Activated T-helper 2 cell treated with anti-CD3 and anti-CD28 coated beads, Interferon-gamma antibody, Interleukin-2, Interleukin-4, amounts not matched to agents 10 μg/mL and 5 μg/mL and 100 μg/mL, durations not matched to agents 14 hours and 24 hours and 36 hours (primary cell): Measurements from ENCODE around the gene RASA3. TPM values are rescaled to one million over a fixed set of nuclear protein-coding genes. Genes with fewer than 3 reads are reported as not detected.
"Not testable (repeated sequence)": the region's sequence is repeated elsewhere in the genome, so short reads cannot be mapped to it uniquely, and the experiment has no call there.

Experiments
- DNase-seq: peaks from one replicate; pipeline ENCODE4 v3.0.0; 2021; ENCODE audit warnings: low spot score
- H3K27ac Mint-ChIP-seq: one replicate; pipeline ENCODE4 v1.8.0; 2021; ENCODE audit warnings: mixed read lengths
- H3K27me3 Mint-ChIP-seq: one replicate; pipeline ENCODE4 v1.8.0; 2021; ENCODE audit warnings: low read depth, mixed read lengths
- H3K36me3 Mint-ChIP-seq: one replicate; pipeline ENCODE4 v1.8.0; 2021; ENCODE audit warnings: low read depth, mixed read lengths
- H3K4me1 Mint-ChIP-seq: one replicate; pipeline ENCODE4 v1.8.0; 2021; ENCODE audit warnings: low read depth, mixed read lengths
- H3K4me3 Mint-ChIP-seq: one replicate; pipeline ENCODE4 v1.8.0; 2021; ENCODE audit warnings: low read depth, mild to moderate bottlenecking, moderate library complexity, mixed read lengths
- H3K9me3 Mint-ChIP-seq: one replicate; pipeline ENCODE4 v1.8.0; 2021; ENCODE audit warnings: mixed read lengths
- intact Hi-C: fragments of 100-400 bp; cut with micrococcal nuclease; formaldehyde crosslinking; loops from one replicate; pipeline ENCODE4 v1.15.1; 2023
- total RNA-seq: library from RNA; stranded (reverse); gene quantifications from 2 replicates; pipeline ENCODE4 v1.2.3, GENCODE V29; 2022

The RASA3 gene
- total RNA-seq, 1 donor from 2014 or later: 13.9 TPM

DNA sequence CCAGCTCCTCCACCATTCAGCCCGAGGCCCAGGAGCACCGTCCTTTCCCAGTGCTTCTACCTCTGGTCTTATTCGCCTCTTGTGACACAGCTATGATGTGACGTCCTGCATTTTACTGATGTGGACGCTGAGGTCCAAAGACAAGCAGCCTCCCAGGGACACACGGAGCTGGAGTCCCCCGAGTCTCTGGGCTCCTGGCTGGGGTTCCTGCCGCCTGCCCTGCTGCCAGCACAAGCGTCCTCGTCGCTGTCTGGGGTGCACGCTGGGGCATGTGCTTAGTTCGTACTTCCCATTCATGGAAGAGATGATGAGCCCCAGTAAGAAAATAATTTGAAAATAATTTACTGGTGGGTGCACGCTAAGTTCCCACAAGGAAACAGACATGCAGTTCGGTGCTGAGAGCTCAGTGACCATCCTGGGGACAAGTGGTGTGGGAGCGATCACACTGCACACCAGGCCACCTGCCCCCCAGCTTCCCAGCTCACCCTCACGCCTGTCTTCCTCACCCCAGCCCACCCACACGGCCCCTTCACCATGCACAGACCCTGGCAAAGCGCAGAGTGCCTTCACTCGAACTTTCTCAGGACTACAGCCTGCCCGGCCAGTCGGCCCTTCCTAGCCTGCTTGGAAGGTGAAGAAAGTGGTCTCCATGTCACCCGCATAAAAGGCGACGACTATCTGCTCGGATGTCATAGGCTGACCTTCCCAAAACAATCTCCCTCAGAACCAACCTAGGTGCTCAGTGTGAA lies 32.4 kb upstream of the RASA3 start:
- Mint-ChIP-seq H3K27ac (no peak overlapping the region), H3K4me3 (no peak overlapping the region), H3K36me3 (no peaks in the 10 kb centered on the region), H3K4me1 (peaks cover 18% of the 10 kb centered on the region), H3K27me3 (peaks cover 24% of the 10 kb centered on the region), H3K9me3 (no peaks in the 10 kb centered on the region)
- intact Hi-C loops: no loop called here
- no peak for DNase-seq

DNA sequence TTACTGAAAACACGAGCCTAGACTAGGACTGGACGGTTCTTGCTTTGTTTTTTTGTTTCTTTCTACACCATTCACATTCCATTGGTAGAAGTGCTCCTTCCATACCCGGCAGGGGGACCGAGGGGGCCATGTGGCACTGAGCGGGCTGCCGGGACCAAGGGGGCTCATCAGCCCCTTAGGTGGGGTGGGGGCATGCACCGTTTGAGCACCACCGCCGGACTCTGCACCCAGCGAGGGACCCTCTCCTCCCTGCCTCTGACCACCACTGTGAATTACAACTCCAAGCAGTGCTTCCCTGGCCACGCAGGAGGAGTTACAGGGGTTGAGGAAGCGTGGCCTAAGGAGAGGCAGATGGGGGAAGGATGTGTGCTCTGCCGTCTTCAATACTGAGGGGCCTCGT lies 31.6 kb upstream of the RASA3 start:
- peaks cover 18% of the 10 kb centered on the region for H3K4me1 Mint-ChIP-seq
- DNase-seq: no peak
- H3K36me3 Mint-ChIP-seq: no peaks in the 10 kb centered on the region
- intact Hi-C loops: no loop called here
- peaks cover 30% of the 10 kb centered on the region for H3K27me3 Mint-ChIP-seq
- no peak overlapping the region for H3K4me3 Mint-ChIP-seq
- no peak overlapping the region for H3K27ac Mint-ChIP-seq
- H3K9me3 Mint-ChIP-seq: no peaks in the 10 kb centered on the region

DNA sequence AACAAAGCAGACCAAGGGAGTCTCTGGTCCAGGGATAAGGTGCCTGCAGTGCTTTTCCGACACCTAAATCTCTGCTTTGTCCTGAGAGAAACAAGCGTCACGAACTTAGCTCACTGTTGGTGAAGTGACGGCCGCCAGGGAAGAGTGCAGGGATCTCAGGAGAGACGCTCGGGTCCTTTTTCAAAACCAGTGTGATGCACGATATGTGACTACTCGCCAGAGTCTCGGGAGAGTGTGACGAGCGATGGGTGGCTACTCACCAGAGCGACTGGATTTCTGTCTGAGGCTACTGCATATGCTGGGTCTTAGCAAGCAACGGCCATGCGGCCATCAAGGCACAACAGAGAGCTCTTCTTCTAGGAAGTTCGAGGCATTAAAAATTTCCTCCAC lies 30.1 kb upstream of the RASA3 start:
- peaks cover 24% of the 10 kb centered on the region for H3K4me1 Mint-ChIP-seq
- DNase-seq: no peak
- intact Hi-C loops: no loop called here
- H3K27me3 Mint-ChIP-seq: peaks cover 33% of the 10 kb centered on the region
- H3K4me3 Mint-ChIP-seq: no peak overlapping the region
- H3K27ac Mint-ChIP-seq: no peak overlapping the region
- no peaks in the 10 kb centered on the region for H3K36me3 Mint-ChIP-seq
- H3K9me3 Mint-ChIP-seq: no peaks in the 10 kb centered on the region

DNA sequence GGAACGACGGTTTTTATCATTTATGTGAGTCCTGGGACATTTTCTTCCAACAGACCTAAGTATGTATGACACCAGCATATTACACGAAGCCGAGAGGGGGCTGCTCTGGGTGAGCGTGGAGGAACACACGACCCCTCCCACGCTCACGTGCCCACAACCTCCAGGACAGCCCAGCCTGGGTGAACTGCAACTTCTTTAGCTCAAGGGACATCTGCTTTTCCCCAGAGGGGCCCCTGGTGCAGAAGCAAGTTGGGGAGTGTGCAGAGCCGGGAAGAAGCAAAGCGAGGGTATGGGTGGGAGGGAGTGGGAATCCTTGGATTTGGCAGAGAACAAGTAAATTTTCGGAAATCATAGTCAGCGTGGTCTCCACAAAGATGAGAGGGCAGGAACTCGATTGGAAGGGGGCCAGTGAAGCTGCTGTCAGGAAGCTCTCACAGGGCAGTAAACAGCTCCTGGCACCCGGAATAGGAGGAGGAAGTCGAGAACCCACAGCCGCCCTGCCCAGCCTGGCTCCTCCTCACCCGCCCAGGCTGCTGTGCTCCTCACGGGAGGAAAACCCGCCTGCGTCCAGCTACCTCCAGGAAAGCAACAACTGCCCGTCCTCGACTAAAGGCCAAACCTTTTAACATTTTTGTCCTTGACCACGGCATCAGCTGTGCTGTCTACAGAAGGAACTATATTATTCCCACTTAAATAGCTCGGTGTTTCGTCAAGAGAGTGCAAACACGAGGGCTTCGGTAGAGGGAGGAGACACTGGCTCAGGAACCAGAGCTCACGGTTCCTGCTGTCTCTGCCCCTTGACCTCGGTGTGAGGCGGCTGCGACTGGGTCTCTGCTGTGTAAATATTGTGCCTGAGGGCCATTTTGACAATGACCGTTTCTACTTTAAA lies 29.5 kb upstream of the RASA3 start:
- H3K4me1 Mint-ChIP-seq: peaks cover 28% of the 10 kb centered on the region
- no peak overlapping the region for H3K27ac Mint-ChIP-seq
- H3K9me3 Mint-ChIP-seq: no peaks in the 10 kb centered on the region
- no peak for DNase-seq
- H3K36me3 Mint-ChIP-seq: no peaks in the 10 kb centered on the region
- H3K4me3 Mint-ChIP-seq: no peak overlapping the region
- intact Hi-C loops: no loop called here
- peaks cover 31% of the 10 kb centered on the region for H3K27me3 Mint-ChIP-seq

DNA sequence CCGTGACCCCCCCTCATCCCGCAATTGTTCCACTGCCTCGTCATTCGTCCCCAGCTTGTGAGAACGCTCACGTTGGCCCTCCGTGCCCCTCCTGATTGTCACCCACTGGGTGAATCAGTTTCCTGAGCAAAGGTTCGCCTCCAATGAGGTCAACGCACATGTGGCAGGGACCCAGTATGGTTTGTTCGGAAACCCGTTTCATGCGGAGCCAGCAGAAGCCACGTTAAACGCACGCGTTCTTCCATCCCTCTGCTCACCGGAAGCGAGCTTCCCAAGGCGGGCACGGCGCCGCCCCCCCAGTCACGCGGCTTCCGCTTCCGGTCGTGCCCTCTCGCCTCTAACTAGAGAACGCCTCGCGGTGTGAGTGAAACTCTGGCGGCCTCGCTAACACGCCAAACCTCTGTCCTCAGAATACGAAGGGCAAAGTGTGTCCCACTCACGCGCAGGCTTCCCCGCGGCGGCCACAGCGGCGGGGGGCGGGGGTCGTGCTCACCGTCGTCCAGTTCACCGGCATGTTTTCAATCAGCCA lies 28.7 kb upstream of the RASA3 start:
- no peaks in the 10 kb centered on the region for H3K9me3 Mint-ChIP-seq
- peaks cover 31% of the 10 kb centered on the region for H3K27me3 Mint-ChIP-seq
- no peak overlapping the region for H3K27ac Mint-ChIP-seq
- intact Hi-C loops: no loop called here
- no peak for DNase-seq
- no peaks in the 10 kb centered on the region for H3K36me3 Mint-ChIP-seq
- H3K4me3 Mint-ChIP-seq: no peak overlapping the region
- peaks cover 32% of the 10 kb centered on the region for H3K4me1 Mint-ChIP-seq

DNA sequence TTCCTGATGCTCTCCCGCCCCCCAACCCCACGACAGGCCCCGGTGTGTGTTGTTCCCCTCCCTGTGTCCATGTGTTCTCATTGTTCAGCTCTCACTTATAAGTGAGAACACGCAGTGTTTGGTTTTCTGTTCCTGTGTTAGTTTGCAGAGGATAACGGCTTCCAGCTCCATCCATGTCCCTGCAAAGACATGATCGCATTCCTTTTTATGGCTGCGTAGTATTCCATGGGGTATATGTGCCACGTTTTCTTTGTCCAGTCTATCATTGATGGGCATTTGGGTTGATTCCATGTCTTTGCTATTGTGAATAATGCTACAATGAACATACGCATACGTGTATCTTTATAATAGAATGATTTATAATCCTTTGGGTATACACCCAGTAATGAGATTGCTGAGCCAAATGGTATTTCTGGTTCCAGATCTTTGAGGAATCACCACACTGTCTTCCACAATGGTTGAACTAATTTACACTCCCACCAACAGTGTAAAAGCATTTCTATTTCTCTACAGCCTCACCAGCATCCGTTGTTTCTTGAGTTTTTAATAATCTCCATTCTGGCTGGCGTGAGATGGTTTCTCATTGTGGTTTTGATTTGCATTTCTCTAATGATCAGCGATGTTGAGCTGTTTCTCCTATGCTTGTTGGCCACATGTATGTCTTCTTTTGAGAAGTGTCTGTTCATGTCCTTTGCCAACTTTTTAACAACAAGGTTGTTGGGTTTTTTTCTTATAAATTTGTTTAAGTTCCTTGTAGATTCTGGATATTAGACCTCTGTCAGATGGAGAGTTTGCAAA lies 26.6 kb upstream of the RASA3 start:
- H3K4me1 Mint-ChIP-seq: peaks cover 38% of the 10 kb centered on the region
- H3K27me3 Mint-ChIP-seq: peaks cover 31% of the 10 kb centered on the region
- H3K9me3 Mint-ChIP-seq, DNase-seq, intact Hi-C loops, H3K27ac Mint-ChIP-seq, H3K36me3 Mint-ChIP-seq, H3K4me3 Mint-ChIP-seq: not testable (repeated sequence)

DNA sequence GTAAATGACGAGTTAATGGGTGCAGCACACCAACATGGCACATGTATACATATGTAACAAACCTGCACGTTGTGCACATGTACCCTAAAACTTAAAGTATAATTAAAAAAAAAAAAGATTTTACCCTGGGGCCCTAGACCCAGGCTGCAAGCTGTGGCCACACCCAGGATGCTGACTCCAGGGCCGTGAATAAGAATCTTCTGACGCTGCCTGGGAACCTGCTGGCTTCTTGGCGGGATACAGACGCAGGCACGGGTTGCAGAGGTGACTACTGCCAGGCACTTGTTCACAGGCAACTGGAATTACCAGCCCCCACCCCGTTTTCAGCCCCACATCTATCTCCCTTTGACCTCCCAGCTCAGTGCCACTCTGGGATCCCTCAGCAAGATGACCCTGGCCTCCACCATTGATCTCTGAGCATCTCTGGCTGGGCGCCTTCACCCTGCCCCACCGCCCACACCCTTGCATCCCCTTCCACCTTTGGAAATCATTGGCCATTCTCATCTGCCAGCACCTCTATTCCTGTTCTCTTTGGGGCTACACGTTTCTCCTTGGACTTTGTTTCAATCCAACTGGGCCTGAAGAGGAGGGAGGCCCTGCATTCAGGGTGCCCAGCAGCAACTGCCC lies 25.6 kb upstream of the RASA3 start:
- intact Hi-C loops: no loop called here
- H3K4me1 Mint-ChIP-seq: peaks cover 45% of the 10 kb centered on the region
- H3K27me3 Mint-ChIP-seq: peaks cover 34% of the 10 kb centered on the region
- no peak overlapping the region for H3K4me3 Mint-ChIP-seq
- H3K36me3 Mint-ChIP-seq: no peaks in the 10 kb centered on the region
- DNase-seq: no peak
- H3K27ac Mint-ChIP-seq: no peak overlapping the region
- no peaks in the 10 kb centered on the region for H3K9me3 Mint-ChIP-seq

DNA sequence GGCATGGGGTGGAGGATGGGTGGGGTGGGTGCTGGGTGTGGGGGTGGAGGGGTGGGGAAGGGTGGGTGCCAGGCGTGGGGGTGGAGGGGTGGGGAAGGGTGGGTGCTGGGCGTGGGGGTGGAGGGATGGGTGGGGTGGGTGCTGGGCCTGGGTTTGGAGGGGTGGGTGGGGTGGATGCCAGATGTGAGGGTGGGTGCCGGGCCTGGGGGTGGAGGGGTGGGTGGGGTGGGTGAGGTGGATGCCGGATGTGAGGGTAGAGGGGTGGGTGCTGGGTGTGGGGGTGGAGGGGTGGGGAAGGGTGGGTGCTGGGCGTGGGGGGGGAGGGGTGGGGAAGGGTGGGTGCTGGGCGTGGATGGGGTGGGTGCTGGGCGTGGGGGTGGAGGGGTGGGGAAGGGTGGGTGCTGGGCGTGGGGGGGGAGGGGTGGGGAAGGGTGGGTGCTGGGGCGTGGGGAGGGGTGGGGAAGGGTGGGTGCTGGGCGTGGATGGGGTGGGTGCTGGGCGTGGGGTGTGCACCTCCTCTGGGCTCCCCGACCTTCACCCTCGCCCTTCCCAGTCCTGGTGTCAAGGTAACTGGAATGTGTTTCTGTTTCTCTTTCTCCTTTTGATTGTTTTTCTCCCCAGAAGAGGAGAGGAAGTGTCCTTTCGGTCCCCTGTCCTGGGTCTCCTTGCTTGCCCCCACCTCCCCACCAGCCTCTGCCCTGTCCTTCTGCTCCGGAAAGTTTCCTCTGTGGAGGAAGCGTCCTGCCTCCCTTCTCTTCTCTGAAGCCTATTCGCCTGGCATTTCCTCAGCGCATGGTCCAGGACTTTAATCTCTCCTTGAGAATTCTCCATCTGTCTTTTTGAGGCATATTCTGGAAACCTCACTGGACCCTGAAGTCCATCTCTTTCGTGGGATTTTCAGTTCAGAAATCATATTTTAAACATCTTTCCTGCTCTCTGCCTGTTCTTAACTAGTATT lies 23.8 kb upstream of the RASA3 start:
- H3K27me3 Mint-ChIP-seq: peaks cover 29% of the 10 kb centered on the region
- intact Hi-C loops: no loop called here
- no peaks in the 10 kb centered on the region for H3K9me3 Mint-ChIP-seq
- H3K4me3 Mint-ChIP-seq: peak overlapping the region; percentile 57
- H3K4me1 Mint-ChIP-seq: peaks cover 39% of the 10 kb centered on the region
- DNase-seq: no peak
- H3K27ac Mint-ChIP-seq: peak overlapping the region; percentile 50
- no peaks in the 10 kb centered on the region for H3K36me3 Mint-ChIP-seq

DNA sequence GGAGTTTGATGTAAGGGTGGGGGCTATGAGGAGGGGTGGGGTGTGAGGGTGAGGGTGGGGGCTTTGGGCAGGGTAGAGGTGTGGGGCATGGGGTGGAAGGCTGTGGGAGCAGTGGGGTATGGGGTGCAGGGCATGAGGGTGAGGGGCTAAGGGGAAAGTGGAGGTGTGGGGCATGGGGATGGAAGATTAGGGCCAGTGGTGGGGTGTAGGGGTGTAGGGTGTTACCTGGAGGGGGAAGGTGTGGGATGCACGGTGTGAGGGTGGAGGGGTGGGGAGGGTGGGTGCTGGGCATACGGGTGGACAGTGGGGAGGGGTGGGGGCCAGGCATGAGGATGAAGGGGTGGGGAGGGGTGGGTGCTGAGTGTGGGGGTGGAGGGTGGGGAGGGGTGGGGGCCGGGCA lies 22.9 kb upstream of the RASA3 start:
- Mint-ChIP-seq H3K9me3 (no peaks in the 10 kb centered on the region), H3K27ac (no peak overlapping the region)
- intact Hi-C loops: no loop called here

DNA sequence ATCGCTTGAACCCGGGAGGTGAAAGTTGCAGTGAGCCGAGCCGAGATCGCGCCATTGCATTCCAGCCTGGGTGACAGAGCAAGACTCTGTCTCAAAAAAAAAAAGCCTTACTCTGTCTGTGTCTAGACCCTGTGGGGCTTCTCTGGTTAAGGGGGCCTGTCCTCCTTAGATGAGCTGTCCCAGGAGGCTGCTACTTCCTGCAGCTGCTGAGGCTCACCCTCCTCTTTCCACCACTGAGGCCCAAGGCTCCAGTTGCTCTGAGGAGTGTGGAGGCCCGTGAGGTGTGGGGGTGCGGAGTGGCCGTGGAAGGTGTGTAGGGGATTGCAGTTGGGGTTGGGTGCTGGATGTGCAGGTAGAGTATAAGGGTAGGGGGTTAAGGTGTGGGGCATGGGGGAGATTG lies 22.1 kb upstream of the RASA3 start:
- H3K27ac Mint-ChIP-seq: peak overlapping the region; percentile 50
- no peak for DNase-seq
- intact Hi-C loops: no loop called here

More for the DNA sequence above, 22.9 kb upstream of the RASA3 start:
- Mint-ChIP-seq H3K4me1 (peaks cover 43% of the 10 kb centered on the region), H3K36me3 (no peaks in the 10 kb centered on the region), H3K27me3 (peaks cover 23% of the 10 kb centered on the region), H3K4me3 (no peak overlapping the region)
- DNase-seq: no peak

DNA sequence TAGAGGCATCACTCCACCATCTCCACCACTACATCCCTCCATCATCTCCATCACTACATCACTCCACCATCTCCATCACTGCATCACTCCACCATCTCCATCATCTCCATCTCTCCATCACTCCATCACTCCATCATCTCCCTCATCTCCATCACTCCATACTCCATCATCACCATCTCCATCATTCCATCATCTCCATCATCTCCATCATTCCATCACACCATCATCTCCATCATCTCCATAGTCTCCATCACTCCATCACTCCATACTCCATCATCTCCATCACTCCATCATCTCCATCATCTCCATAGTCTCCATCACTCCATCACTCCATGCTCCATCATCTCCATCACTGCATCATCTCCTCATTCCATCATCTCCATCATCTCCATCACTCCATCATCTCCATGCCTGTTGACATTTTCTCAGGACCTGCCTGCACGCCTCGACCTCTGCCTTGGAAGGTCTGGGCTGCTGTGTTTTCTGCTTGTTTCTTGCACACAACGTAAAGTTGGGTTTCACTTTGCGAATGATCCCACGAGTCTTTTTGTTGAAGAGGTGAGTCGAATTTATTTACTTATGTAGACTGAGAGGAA lies 21.2 kb upstream of the RASA3 start:
- peaks cover 57% of the 10 kb centered on the region for H3K4me1 Mint-ChIP-seq
- no peaks in the 10 kb centered on the region for H3K36me3 Mint-ChIP-seq
- H3K27ac Mint-ChIP-seq: no peak overlapping the region
- H3K9me3 Mint-ChIP-seq: no peaks in the 10 kb centered on the region
- H3K27me3 Mint-ChIP-seq: peaks cover 8% of the 10 kb centered on the region
- H3K4me3 Mint-ChIP-seq: no peak overlapping the region
- DNase-seq: no peak
- intact Hi-C loops: no loop called here

More for the DNA sequence above, 22.1 kb upstream of the RASA3 start:
- Mint-ChIP-seq H3K27me3 (peaks cover 15% of the 10 kb centered on the region), H3K4me3 (peak overlapping the region; percentile 47), H3K9me3 (no peaks in the 10 kb centered on the region), H3K4me1 (peaks cover 49% of the 10 kb centered on the region), H3K36me3 (no peaks in the 10 kb centered on the region)
